SK-N-SH treated with all-trans-retinoic acid at 6 μM for 48 hours (cell line): ENCODE measurements around the gene RPS6KC1.

Experiments
- ATAC-seq: fragments of 200-7000 bp; cut with Tn5 transposase; 3 replicates; pipeline ENCODE4 v1.9.1; 2020; ENCODE audit warnings: mild to moderate bottlenecking, moderate library complexity
- ARNTL ChIP-seq: fragments of 450-650 bp; formaldehyde crosslinking; IDR thresholded peaks from 2 replicates; pipeline ENCODE4 v1.5.0; 2020; ENCODE audit warnings: low read depth, mild to moderate bottlenecking, moderate library complexity, borderline replicate concordance
- BACH2 ChIP-seq: fragments of 250-450 bp; sonication (Bioruptor Pico); IDR thresholded peaks from 2 replicates; pipeline ENCODE4 v1.9.0; 2021; ENCODE audit warnings: mild to moderate bottlenecking, borderline replicate concordance
- CREB5 ChIP-seq: fragments of 250-450 bp; sonication (Bioruptor Pico); IDR thresholded peaks from 2 replicates; pipeline ENCODE4 v1.5.1; 2020; ENCODE audit warnings: low read depth, mild to moderate bottlenecking, moderate library complexity
- CSDC2 ChIP-seq: fragments of 250-450 bp; sonication (Bioruptor Pico); IDR thresholded peaks from 2 replicates; pipeline ENCODE4 v1.5.0; 2020; ENCODE audit warnings: mild to moderate bottlenecking, moderate library complexity
- ESRRG ChIP-seq: fragments of 250-450 bp; sonication (Bioruptor Pico); IDR thresholded peaks from 2 replicates; pipeline ENCODE4 v1.6.1; 2021; ENCODE audit warnings: mild to moderate bottlenecking
- GLIS3 ChIP-seq: fragments of 250-450 bp; sonication (Bioruptor Pico); IDR thresholded peaks from 2 replicates; pipeline ENCODE4 v1.5.0; 2020; ENCODE audit warnings: mild to moderate bottlenecking, moderate library complexity
- OSR1 ChIP-seq: fragments of 250-450 bp; sonication (Bioruptor Pico); IDR thresholded peaks from 2 replicates; pipeline ENCODE4 v1.8.0; 2022; ENCODE audit warnings: moderate library complexity, mild to moderate bottlenecking, inconsistent platforms
- PATZ1 ChIP-seq: fragments of 250-450 bp; sonication (Bioruptor Pico); IDR thresholded peaks from 2 replicates; pipeline ENCODE4 v1.8.0; 2020; ENCODE audit warnings: mild to moderate bottlenecking, moderate library complexity, borderline replicate concordance
- PPARA ChIP-seq: fragments of 250-450 bp; sonication (Bioruptor Pico); IDR thresholded peaks from 2 replicates; pipeline ENCODE4 v1.5.0; 2020; ENCODE audit warnings: mild to moderate bottlenecking, borderline replicate concordance
- RARB ChIP-seq: fragments of 250-450 bp; sonication (Bioruptor Pico); IDR thresholded peaks from 2 replicates; pipeline ENCODE4 v1.8.0; 2021; ENCODE audit warnings: mild to moderate bottlenecking, moderate library complexity
- SNAI2 ChIP-seq: fragments of 250-450 bp; sonication (Bioruptor Pico); IDR thresholded peaks from 2 replicates; pipeline ENCODE4 v1.5.0; 2020; ENCODE audit warnings: mild to moderate bottlenecking, moderate library complexity
- TCF4 ChIP-seq: fragments of 250-450 bp; sonication (Bioruptor Pico); IDR thresholded peaks from 2 replicates; pipeline ENCODE4 v1.8.0; 2021; ENCODE audit warnings: mild to moderate bottlenecking, moderate library complexity, borderline replicate concordance
- TSHZ2 ChIP-seq: fragments of 250-450 bp; sonication (Bioruptor Pico); IDR thresholded peaks from 2 replicates; pipeline ENCODE4 v1.5.0; 2020; ENCODE audit warnings: mild to moderate bottlenecking, moderate library complexity
- ZC3H10 ChIP-seq: fragments of 250-450 bp; sonication (Bioruptor Pico); IDR thresholded peaks from 2 replicates; pipeline ENCODE4 v1.5.1; 2021; ENCODE audit warnings: mild to moderate bottlenecking, moderate library complexity
- ZFP3 ChIP-seq: fragments of 250-450 bp; sonication (Bioruptor Pico); IDR thresholded peaks from 2 replicates; pipeline ENCODE4 v1.5.0; 2020; ENCODE audit warnings: mild to moderate bottlenecking, moderate library complexity
- ZFP30 ChIP-seq: fragments of 450-650 bp; formaldehyde crosslinking; IDR thresholded peaks from 2 replicates; pipeline ENCODE4 v1.5.0; 2022; ENCODE audit warnings: mild to moderate bottlenecking, moderate library complexity
- ZNF565 ChIP-seq: fragments of 450-650 bp; formaldehyde crosslinking; conservative IDR thresholded peaks from 2 replicates; pipeline ENCODE4 v1.5.0; 2020; ENCODE audit warnings: low read depth, mild to moderate bottlenecking, moderate library complexity
- ZNF8 ChIP-seq: fragments of 450-650 bp; formaldehyde crosslinking; IDR thresholded peaks from 2 replicates; pipeline ENCODE4 v1.5.0; 2020; ENCODE audit warnings: mild to moderate bottlenecking, moderate library complexity
- TF ChIP-seq, protein P1 (sequence below): fragments of 250-450 bp; sonication (Bioruptor Pico); IDR thresholded peaks from 2 replicates; pipeline ENCODE4 v1.8.0; 2021; ENCODE audit warnings: low read depth, mild to moderate bottlenecking, moderate library complexity, borderline replicate concordance
- TF ChIP-seq, protein P2 (sequence below): fragments of 250-450 bp; sonication (Bioruptor Pico); IDR thresholded peaks from 2 replicates; pipeline ENCODE4 v1.5.1; 2021; ENCODE audit warnings: mild to moderate bottlenecking, moderate library complexity

The RPS6KC1 gene

DNA sequence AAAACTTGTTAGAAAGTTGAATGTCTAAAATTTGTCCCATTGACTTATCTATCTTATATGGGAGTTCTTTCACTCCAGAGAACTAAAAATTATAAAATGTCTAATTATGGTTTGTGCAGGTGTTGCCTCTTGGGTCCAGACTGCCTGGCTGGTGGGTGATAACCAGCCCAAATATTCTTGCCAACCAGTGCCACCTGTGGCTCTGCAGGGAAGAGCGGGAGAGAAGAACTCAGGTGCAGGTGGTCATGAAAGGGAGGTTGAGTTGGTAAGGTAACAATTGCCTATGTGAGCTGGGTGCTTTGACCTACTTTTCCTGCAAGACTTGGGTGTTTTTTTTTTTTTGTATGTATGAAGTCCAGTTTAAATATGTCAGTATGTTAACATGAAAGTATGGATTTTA is 10.2 kb downstream of the RPS6KC1 start (continued):
- no peak for TF ChIP-seq CSDC2
- no peak for TF ChIP-seq ZFP30 (CRISPR knock-in tag)
- TF ChIP-seq, protein P1, sequence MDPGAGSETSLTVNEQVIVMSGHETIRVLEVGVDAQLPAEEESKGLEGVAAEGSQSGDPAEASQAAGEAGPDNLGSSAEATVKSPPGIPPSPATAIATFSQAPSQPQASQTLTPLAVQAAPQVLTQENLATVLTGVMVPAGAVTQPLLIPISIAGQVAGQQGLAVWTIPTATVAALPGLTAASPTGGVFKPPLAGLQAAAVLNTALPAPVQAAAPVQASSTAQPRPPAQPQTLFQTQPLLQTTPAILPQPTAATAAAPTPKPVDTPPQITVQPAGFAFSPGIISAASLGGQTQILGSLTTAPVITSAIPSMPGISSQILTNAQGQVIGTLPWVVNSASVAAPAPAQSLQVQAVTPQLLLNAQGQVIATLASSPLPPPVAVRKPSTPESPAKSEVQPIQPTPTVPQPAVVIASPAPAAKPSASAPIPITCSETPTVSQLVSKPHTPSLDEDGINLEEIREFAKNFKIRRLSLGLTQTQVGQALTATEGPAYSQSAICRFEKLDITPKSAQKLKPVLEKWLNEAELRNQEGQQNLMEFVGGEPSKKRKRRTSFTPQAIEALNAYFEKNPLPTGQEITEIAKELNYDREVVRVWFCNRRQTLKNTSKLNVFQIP (CRISPR knock-in tag) = no peak
- no peak for TF ChIP-seq GLIS3 (CRISPR knock-in tag)
- no peak for TF ChIP-seq SNAI2 (CRISPR knock-in tag)
- TF ChIP-seq, protein P2, sequence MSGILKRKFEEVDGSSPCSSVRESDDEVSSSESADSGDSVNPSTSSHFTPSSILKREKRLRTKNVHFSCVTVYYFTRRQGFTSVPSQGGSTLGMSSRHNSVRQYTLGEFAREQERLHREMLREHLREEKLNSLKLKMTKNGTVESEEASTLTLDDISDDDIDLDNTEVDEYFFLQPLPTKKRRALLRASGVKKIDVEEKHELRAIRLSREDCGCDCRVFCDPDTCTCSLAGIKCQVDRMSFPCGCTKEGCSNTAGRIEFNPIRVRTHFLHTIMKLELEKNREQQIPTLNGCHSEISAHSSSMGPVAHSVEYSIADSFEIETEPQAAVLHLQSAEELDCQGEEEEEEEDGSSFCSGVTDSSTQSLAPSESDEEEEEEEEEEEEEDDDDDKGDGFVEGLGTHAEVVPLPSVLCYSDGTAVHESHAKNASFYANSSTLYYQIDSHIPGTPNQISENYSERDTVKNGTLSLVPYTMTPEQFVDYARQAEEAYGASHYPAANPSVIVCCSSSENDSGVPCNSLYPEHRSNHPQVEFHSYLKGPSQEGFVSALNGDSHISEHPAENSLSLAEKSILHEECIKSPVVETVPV (CRISPR knock-in tag) = no peak
- TF ChIP-seq PPARA = no peak

DNA sequence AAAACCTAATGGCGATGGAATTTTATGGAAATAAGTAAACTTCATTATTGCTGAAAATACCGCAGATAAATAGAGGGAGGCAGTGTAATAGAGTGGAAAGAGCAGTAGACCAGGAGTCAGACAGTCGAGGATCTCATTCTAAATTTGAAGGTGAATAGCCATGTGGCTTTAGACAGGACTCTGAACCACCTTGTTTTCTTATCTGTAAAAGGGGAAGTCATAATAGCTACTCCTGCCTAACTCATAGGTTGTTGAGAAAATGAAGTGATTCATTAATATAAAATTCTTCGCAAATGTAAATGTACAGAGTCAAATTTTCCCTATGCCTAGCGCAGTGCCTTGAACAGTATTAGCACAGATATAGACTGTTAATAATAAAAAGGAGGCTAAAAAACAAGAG is 14.8 kb downstream of the RPS6KC1 start:
- TF ChIP-seq TCF4 (CRISPR knock-in tag) = no peak
- TF ChIP-seq, all 23 proteins: peak for 0
- no peak for ATAC-seq

- no peak for ATAC-seq
- TF ChIP-seq TSHZ2 (CRISPR knock-in tag) (no peak), BACH2 (no peak), GLIS3 (CRISPR knock-in tag) (no peak), ZNF8 (CRISPR knock-in tag) (no peak), CREB5 (CRISPR knock-in tag) (no peak), ZFP3 (CRISPR knock-in tag) (no peak), ZNF565 (CRISPR knock-in tag) (no peak), PATZ1 (CRISPR knock-in tag) (no peak), TCF4 (CRISPR knock-in tag) (no peak), RARB (CRISPR knock-in tag) (no peak), PPARA (no peak), ARNTL (CRISPR knock-in tag) (no peak), ZFP30 (CRISPR knock-in tag) (no peak), CSDC2 (no peak), SNAI2 (CRISPR knock-in tag) (no peak), ESRRG (CRISPR knock-in tag) (no peak), OSR1 (no peak), ZC3H10 (CRISPR knock-in tag) (no peak)
- TF ChIP-seq, protein P1 (CRISPR knock-in tag) = no peak
Measured at GRCh38 chr1:213066363-213066762, 15.3 kb downstream of the RPS6KC1 start.
